ENCODE data around the gene TAL2. TPM values are rescaled to one million over a fixed set of nuclear protein-coding genes. Genes with fewer than 3 reads are reported as not detected.

Gene TAL2
- total RNA-seq, 1 experiment from 2014 or later, result not detected

- Mint-ChIP-seq H3K4me1 (ENCODE audit: low read depth, unreplicated experiment) (peaks cover 8% of the 10 kb centered on the region), H3K27me3 (ENCODE audit: unreplicated experiment) (no peaks in the 10 kb centered on the region), H3K4me3 (ENCODE audit: low read depth, unreplicated experiment) (no peak overlapping the region), H3K9me3 (ENCODE audit: low read depth, unreplicated experiment) (no peaks in the 10 kb centered on the region), H3K27ac (ENCODE audit: unreplicated experiment) (no peak overlapping the region), H3K36me3 (ENCODE audit: insufficient read depth, unreplicated experiment) (no peaks in the 10 kb centered on the region)
- CTCF ChIA-PET, result no interaction called here
- intact Hi-C loops (cut with micrococcal nuclease; ENCODE audit: unreplicated experiment), result no loop called here
- no peak for TF ChIP-seq CTCF (IDR thresholded peaks at IDR 0.05; ENCODE audit: unreplicated experiment)
- no peak for DNase-seq
- no TSS peak for BruUV-seq (replicated peaks)
Observed at GRCh38 chr9:105673850-105674387, 11.7 kb downstream of the TAL2 start.

- no peak overlapping the region for H3K4me3 Mint-ChIP-seq (ENCODE audit: low read depth, unreplicated experiment)
- no peak overlapping the region for H3K27ac Mint-ChIP-seq (ENCODE audit: unreplicated experiment)
- no peak for TF ChIP-seq CTCF (IDR thresholded peaks at IDR 0.05; ENCODE audit: unreplicated experiment)
- BruUV-seq (replicated peaks), result no TSS peak
- H3K36me3 Mint-ChIP-seq (ENCODE audit: insufficient read depth, unreplicated experiment), result no peaks in the 10 kb centered on the region
- no peaks in the 10 kb centered on the region for H3K9me3 Mint-ChIP-seq (ENCODE audit: low read depth, unreplicated experiment)
- H3K27me3 Mint-ChIP-seq (ENCODE audit: unreplicated experiment), result no peaks in the 10 kb centered on the region
- intact Hi-C loops (cut with micrococcal nuclease; ENCODE audit: unreplicated experiment), result no loop called here
- no peak for DNase-seq
- H3K4me1 Mint-ChIP-seq (ENCODE audit: low read depth, unreplicated experiment), result peaks cover 19% of the 10 kb centered on the region
- CTCF ChIA-PET, result no interaction called here
Observed at GRCh38 chr9:105676351-105676923, 14.2 kb downstream of the TAL2 start.

- intact Hi-C loops (cut with micrococcal nuclease; ENCODE audit: unreplicated experiment), result no loop called here
- DNase-seq, result no peak
- Mint-ChIP-seq H3K36me3 (ENCODE audit: insufficient read depth, unreplicated experiment) (no peaks in the 10 kb centered on the region), H3K9me3 (ENCODE audit: low read depth, unreplicated experiment) (no peaks in the 10 kb centered on the region), H3K27ac (ENCODE audit: unreplicated experiment) (no peak overlapping the region), H3K4me3 (ENCODE audit: low read depth, unreplicated experiment) (no peak overlapping the region), H3K27me3 (ENCODE audit: unreplicated experiment) (no peaks in the 10 kb centered on the region), H3K4me1 (ENCODE audit: low read depth, unreplicated experiment) (peaks cover 11% of the 10 kb centered on the region)
- no peak for TF ChIP-seq CTCF (IDR thresholded peaks at IDR 0.05; ENCODE audit: unreplicated experiment)
- CTCF ChIA-PET, result no interaction called here
- BruUV-seq (replicated peaks), result no TSS peak
Observed at GRCh38 chr9:105678163-105678562, 15.9 kb downstream of the TAL2 start.

- H3K9me3 Mint-ChIP-seq (ENCODE audit: low read depth, unreplicated experiment), result no peaks in the 10 kb centered on the region
- intact Hi-C loops (cut with micrococcal nuclease; ENCODE audit: unreplicated experiment), result no loop called here
- no TSS peak for BruUV-seq (replicated peaks)
- H3K36me3 Mint-ChIP-seq (ENCODE audit: insufficient read depth, unreplicated experiment), result no peaks in the 10 kb centered on the region
- DNase-seq, result no peak
- H3K4me1 Mint-ChIP-seq (ENCODE audit: low read depth, unreplicated experiment), result peaks cover 11% of the 10 kb centered on the region
- H3K4me3 Mint-ChIP-seq (ENCODE audit: low read depth, unreplicated experiment), result no peak overlapping the region
- H3K27me3 Mint-ChIP-seq (ENCODE audit: unreplicated experiment), result no peaks in the 10 kb centered on the region
- no peak overlapping the region for H3K27ac Mint-ChIP-seq (ENCODE audit: unreplicated experiment)
- TF ChIP-seq CTCF (IDR thresholded peaks at IDR 0.05; ENCODE audit: unreplicated experiment), result no peak
- CTCF ChIA-PET, result no interaction called here
Observed at GRCh38 chr9:105678781-105679180, 16.5 kb downstream of the TAL2 start.

Measured in Calu3 (cell line).